ENCODE results near the gene PRKD1.

Gene PRKD1

DNA sequence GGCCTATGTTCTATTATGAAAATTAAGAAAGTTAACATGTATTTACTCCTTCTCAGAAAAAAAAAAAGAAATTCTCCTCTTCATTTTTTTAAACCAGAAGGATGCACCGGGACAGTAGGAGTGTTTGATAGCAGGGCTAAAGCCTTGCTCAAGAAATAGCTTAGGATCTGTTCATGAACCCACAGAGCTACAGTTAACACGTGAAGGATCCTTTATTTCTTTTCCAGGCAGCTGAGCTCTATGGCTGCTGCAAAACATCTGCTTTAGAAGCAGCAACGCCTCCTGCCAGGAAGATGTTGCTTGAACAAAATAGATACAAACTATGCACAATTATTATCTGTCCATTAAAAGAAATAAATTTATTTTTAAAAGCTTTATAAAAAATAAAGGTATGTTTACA lies 254.8 kb downstream of the PRKD1 start:
- Histone ChIP-seq H3K4me3 (ENCODE audit: low read length) (no peak overlapping the region), H3K9me3 (ENCODE audit: control insufficient read depth, low read length) (no peaks in the 10 kb centered on the region), H3K4me1 (ENCODE audit: control insufficient read depth, insufficient read depth, low read length) (no peaks in the 10 kb centered on the region), H3K9ac (ENCODE audit: low read length) (no peak overlapping the region), H3K36me3 (ENCODE audit: control insufficient read depth, insufficient read depth, low read length) (no peaks in the 10 kb centered on the region), H3K27me3 (ENCODE audit: control insufficient read depth, insufficient read depth, low read length) (no peaks in the 10 kb centered on the region)

DNA sequence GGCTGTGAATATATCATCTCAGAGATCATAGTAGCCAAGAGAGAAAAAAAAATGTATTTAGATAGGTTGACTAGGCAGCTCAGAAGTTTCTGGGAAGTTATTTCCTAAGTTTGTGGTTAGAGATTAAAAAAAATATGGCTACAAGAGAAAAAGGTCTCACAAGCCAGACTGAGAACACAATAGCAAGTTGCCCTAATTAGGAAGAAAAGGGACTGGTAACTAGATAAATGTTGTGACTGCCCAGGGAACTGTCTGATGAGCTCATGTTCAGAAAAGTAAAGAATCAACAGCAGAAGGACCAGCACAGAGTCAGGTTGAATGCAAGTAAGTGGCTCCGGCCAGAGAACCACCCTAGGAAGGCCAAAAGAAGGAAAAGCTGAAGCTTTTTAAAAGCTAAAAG lies 256.6 kb downstream of the PRKD1 start:
- no peak overlapping the region for H3K9ac ChIP-seq (ENCODE audit: low read length)
- H3K36me3 ChIP-seq (ENCODE audit: control insufficient read depth, insufficient read depth, low read length): no peaks in the 10 kb centered on the region
- no peak overlapping the region for H3K4me3 ChIP-seq (ENCODE audit: low read length)
- no peaks in the 10 kb centered on the region for H3K4me1 ChIP-seq (ENCODE audit: control insufficient read depth, insufficient read depth, low read length)
- H3K27me3 ChIP-seq (ENCODE audit: control insufficient read depth, insufficient read depth, low read length): no peaks in the 10 kb centered on the region
- H3K9me3 ChIP-seq (ENCODE audit: control insufficient read depth, low read length): no peaks in the 10 kb centered on the region

DNA sequence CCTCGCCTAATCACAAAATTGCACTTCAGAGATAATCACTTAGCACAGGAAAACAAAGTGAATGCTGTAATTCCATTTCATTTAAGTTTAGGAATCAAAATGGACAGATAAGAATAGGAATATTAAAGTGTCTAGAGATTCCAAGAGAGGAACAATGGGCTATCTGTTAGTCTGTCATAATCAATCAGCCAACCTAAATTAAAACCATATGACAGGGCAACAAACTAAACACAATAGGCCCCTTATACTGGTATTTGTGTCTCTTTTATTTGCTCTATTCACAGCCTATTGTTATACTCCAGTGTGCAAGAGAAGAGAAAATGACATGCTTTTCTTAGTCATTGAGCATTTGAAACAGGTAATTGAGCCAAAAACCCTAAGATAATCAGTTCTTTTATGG lies 259.4 kb downstream of the PRKD1 start:
- Histone ChIP-seq H3K4me1 (ENCODE audit: control insufficient read depth, insufficient read depth, low read length) (no peaks in the 10 kb centered on the region), H3K9me3 (ENCODE audit: control insufficient read depth, low read length) (no peaks in the 10 kb centered on the region), H3K27me3 (ENCODE audit: control insufficient read depth, insufficient read depth, low read length) (no peaks in the 10 kb centered on the region), H3K4me3 (ENCODE audit: low read length) (no peak overlapping the region), H3K36me3 (ENCODE audit: control insufficient read depth, insufficient read depth, low read length) (no peaks in the 10 kb centered on the region), H3K9ac (ENCODE audit: low read length) (no peak overlapping the region)

DNA sequence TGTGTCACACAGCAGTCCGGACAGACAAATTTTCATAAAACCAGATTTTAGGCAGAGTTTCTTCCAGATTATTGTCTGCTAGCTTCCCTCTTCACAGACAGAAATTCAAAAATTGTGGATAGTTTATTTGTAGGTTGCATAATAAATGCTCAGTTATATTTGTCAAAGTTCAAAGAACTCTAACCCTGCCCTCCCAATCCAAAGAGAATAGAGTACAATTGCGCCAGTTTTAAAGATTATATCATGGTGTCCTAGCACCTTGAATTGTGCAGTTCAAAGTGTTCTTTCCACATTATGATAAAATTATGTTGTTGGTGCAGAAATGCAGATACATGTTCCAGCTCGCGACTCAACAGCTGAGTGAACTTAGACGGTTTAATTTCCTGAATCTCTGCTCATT lies 263.1 kb downstream of the PRKD1 start:
- H3K27me3 ChIP-seq (ENCODE audit: control insufficient read depth, insufficient read depth, low read length): no peaks in the 10 kb centered on the region
- no peaks in the 10 kb centered on the region for H3K9me3 ChIP-seq (ENCODE audit: control insufficient read depth, low read length)
- H3K4me3 ChIP-seq (ENCODE audit: low read length): no peak overlapping the region
- no peaks in the 10 kb centered on the region for H3K36me3 ChIP-seq (ENCODE audit: control insufficient read depth, insufficient read depth, low read length)
- no peak overlapping the region for H3K9ac ChIP-seq (ENCODE audit: low read length)
- no peaks in the 10 kb centered on the region for H3K4me1 ChIP-seq (ENCODE audit: control insufficient read depth, insufficient read depth, low read length)

DNA sequence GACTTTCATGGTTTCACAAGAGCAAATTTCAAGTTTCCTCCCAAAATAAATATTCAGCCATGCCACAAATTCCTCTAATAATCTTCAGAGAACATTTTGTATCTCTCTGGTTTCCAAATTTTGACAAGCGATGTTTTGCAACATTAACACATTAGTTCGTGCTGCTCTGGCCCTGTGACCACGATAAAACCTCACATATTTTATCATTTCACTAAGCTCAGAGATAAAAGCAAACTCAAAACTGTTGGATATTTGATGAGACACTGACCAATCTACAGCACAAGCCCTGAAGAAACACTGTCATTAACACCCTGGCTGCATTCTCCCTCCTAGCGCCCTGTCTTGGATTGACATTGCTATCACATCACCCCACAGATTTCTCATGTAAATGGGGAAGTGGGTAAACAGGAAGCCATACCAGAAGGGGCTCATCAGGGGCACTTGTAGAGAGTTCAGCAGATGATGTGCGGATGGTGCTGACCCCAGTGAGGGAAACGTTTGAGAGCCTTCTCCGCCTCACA lies 264.3 kb downstream of the PRKD1 start:
- no peaks in the 10 kb centered on the region for H3K9me3 ChIP-seq (ENCODE audit: control insufficient read depth, low read length)
- H3K9ac ChIP-seq (ENCODE audit: low read length): no peak overlapping the region
- no peaks in the 10 kb centered on the region for H3K4me1 ChIP-seq (ENCODE audit: control insufficient read depth, insufficient read depth, low read length)
- no peaks in the 10 kb centered on the region for H3K36me3 ChIP-seq (ENCODE audit: control insufficient read depth, insufficient read depth, low read length)
- H3K4me3 ChIP-seq (ENCODE audit: low read length): no peak overlapping the region
- no peaks in the 10 kb centered on the region for H3K27me3 ChIP-seq (ENCODE audit: control insufficient read depth, insufficient read depth, low read length)

DNA sequence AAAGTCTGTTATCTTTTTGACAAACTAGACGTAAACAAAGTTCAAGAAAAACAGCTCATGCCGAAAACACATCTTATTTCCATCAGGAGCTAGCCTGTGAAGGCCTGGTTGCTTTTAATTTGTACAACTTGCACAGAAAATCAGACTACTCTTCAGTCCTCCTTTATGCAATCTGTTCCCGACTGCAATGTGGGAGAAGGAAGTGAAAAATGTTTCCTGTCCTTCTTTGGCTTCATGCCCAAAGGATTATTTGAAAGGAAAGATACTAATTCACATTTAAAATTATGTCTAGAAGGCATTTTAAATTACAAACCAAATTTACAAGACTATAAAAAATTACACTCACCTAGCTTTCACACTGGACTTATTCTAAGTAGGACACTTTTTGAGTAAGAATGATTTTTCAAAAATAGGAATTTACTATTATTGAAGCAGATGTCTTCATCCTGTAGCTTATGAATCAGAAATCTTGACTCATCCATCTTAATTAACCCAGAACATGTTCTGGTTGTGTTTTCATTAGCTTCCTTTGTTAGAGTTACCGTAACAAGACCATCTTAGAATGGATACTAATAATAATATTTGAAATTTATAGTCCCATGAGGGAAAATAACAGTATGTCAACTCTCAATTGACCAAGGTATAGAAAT lies 272.6 kb downstream of the PRKD1 start:
- no peaks in the 10 kb centered on the region for H3K36me3 ChIP-seq (ENCODE audit: control insufficient read depth, insufficient read depth, low read length)
- H3K4me3 ChIP-seq (ENCODE audit: low read length): no peak overlapping the region
- H3K27me3 ChIP-seq (ENCODE audit: control insufficient read depth, insufficient read depth, low read length): no peaks in the 10 kb centered on the region
- H3K9me3 ChIP-seq (ENCODE audit: control insufficient read depth, low read length): no peaks in the 10 kb centered on the region
- H3K9ac ChIP-seq (ENCODE audit: low read length): no peak overlapping the region
- no peaks in the 10 kb centered on the region for H3K4me1 ChIP-seq (ENCODE audit: control insufficient read depth, insufficient read depth, low read length)

DNA sequence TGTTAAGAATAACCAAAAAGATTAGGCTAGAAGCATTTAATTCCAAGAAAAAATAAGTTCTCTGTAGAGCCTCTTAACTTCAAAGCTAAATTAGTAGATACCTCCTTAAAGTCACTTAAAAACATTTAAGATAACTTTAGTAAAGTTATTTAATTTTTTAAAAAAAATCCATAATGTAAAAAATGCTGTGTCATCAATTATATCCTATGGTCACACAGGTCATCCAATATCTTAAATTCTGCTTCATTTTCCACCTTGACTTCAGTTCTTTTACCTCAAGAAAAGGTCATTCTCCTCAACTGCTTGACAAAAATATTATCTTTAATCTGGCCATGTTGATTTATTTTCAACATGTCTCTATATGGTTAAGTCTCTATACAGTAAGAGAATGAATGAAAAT lies 274.3 kb downstream of the PRKD1 start:
- no peaks in the 10 kb centered on the region for H3K27me3 ChIP-seq (ENCODE audit: control insufficient read depth, insufficient read depth, low read length)
- H3K4me1 ChIP-seq (ENCODE audit: control insufficient read depth, insufficient read depth, low read length): no peaks in the 10 kb centered on the region
- H3K4me3 ChIP-seq (ENCODE audit: low read length): no peak overlapping the region
- no peak overlapping the region for H3K9ac ChIP-seq (ENCODE audit: low read length)
- no peaks in the 10 kb centered on the region for H3K36me3 ChIP-seq (ENCODE audit: control insufficient read depth, insufficient read depth, low read length)
- no peaks in the 10 kb centered on the region for H3K9me3 ChIP-seq (ENCODE audit: control insufficient read depth, low read length)

DNA sequence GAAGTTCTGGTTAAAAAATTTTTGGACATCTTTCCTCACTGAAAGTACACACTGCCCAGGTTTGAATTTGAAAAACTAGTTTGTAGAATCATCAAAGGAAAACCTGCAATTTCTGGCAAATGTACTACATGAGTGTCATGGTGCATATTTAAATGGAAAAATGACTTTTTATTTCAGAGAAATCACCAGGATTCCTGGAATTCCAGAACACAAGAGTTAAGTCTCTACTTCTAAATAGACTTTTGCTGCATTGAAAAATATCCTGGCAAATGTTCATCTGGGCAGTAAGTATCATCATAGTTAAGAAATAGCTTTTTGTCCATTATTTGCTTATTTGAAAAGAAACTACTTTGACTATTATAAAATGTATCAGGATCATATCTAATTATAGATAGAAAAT lies 275.1 kb downstream of the PRKD1 start:
- Histone ChIP-seq H3K9ac (ENCODE audit: low read length) (no peak overlapping the region), H3K4me1 (ENCODE audit: control insufficient read depth, insufficient read depth, low read length) (no peaks in the 10 kb centered on the region), H3K4me3 (ENCODE audit: low read length) (no peak overlapping the region), H3K36me3 (ENCODE audit: control insufficient read depth, insufficient read depth, low read length) (no peaks in the 10 kb centered on the region), H3K9me3 (ENCODE audit: control insufficient read depth, low read length) (no peaks in the 10 kb centered on the region), H3K27me3 (ENCODE audit: control insufficient read depth, insufficient read depth, low read length) (no peaks in the 10 kb centered on the region)

DNA sequence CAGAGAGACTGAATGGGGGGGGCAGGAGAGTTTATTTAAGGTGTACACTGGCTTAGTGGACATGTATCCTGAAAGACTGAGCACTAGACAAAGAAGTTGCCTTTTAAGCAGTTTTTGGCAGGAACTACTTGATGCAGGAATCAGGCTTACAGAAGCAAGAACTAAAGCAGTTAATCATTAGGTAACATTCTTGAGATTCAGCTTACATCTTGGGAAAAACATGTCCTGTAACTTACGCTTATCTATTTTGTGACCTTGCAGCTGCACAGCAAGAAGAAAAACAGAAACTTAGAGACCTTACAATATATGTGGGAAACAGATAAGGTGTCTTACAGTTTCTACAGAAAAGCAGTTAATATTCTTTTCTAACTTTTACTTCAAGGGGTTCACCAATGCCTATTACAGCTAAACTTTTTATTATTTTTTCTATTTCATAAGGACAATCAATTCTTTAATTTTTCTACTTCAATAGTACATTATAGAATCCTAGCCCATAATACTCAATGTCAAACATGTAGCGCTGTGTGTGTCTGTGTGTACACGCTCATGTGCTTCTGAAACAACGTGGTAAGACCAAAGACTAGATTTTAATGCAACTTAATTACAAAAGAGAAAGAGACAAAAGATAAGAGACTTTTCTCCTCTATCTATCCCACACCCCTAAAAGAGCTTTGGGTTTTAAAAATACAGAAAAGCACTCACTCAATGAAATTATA lies 276.9 kb downstream of the PRKD1 start:
- H3K4me3 ChIP-seq (ENCODE audit: low read length): no peak overlapping the region
- no peaks in the 10 kb centered on the region for H3K27me3 ChIP-seq (ENCODE audit: control insufficient read depth, insufficient read depth, low read length)
- H3K9ac ChIP-seq (ENCODE audit: low read length): no peak overlapping the region
- no peaks in the 10 kb centered on the region for H3K9me3 ChIP-seq (ENCODE audit: control insufficient read depth, low read length)
- no peaks in the 10 kb centered on the region for H3K36me3 ChIP-seq (ENCODE audit: control insufficient read depth, insufficient read depth, low read length)
- no peaks in the 10 kb centered on the region for H3K4me1 ChIP-seq (ENCODE audit: control insufficient read depth, insufficient read depth, low read length)

DNA sequence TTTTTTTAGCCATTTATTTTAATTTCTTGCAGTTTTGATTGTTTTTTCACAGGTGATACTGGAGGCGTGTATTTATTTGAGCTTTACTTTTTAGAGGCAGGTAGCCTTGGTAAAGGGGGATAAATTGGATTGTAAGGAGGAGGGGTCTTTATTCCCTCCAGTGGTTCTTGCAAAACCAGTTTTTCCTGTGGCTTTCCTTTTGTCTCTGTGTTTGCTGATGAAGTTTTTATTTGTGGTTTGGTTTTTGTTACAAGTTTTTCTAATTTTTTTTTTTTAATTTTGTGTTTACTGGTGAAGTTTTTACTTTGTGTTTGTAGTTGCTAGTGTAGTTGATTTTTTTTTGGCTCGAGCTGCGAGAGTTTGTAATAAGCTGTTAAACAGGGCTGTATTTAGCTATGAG lies 278.5 kb downstream of the PRKD1 start:
- Histone ChIP-seq H3K9me3 (ENCODE audit: control insufficient read depth, low read length) (no peaks in the 10 kb centered on the region), H3K9ac (ENCODE audit: low read length) (no peak overlapping the region), H3K36me3 (ENCODE audit: control insufficient read depth, insufficient read depth, low read length) (no peaks in the 10 kb centered on the region), H3K4me1 (ENCODE audit: control insufficient read depth, insufficient read depth, low read length) (no peaks in the 10 kb centered on the region), H3K27me3 (ENCODE audit: control insufficient read depth, insufficient read depth, low read length) (no peaks in the 10 kb centered on the region), H3K4me3 (ENCODE audit: low read length) (no peak overlapping the region)

DNA sequence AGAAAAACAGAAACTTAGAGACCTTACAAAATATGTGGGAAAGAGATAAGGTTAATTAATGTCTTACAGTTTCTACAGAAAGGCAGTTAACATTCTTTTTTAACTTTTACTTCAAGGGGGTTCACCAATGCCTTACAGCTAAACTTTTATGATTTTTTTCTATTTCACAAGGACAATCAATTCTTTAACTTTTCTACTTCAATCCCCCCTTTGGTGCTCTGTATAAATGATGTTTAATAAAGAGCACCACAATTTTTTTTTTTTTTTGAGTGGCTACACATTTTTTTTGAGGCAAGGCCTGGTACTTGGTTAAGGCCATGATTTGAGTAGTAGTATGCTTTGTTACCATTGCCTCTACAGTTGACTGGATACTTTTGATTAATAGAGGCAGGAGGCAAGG lies 279.6 kb downstream of the PRKD1 start:
- H3K9ac ChIP-seq (ENCODE audit: low read length): no peak overlapping the region
- H3K9me3 ChIP-seq (ENCODE audit: control insufficient read depth, low read length): no peaks in the 10 kb centered on the region
- H3K36me3 ChIP-seq (ENCODE audit: control insufficient read depth, insufficient read depth, low read length): no peaks in the 10 kb centered on the region
- no peaks in the 10 kb centered on the region for H3K4me1 ChIP-seq (ENCODE audit: control insufficient read depth, insufficient read depth, low read length)
- no peaks in the 10 kb centered on the region for H3K27me3 ChIP-seq (ENCODE audit: control insufficient read depth, insufficient read depth, low read length)
- no peak overlapping the region for H3K4me3 ChIP-seq (ENCODE audit: low read length)

DNA sequence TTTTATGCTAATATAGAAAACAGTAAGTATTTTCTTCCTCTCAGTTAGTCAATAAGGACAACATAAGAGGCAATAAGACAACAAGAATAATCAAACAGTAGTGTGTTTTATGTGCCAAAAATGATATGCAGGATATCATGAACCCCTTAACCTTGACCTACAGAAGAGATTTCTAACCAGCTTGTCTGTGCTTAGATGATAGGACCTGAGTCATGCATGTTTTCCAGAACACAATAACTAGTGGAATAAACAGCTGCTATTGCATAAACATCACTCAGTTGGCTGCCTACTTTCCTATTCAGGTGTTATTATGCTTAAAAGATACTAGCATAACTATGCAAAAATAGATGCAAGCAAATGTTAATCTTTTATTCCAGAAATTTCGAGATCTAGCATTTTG lies 282.5 kb downstream of the PRKD1 start:
- H3K4me3 ChIP-seq (ENCODE audit: low read length): no peak overlapping the region
- no peaks in the 10 kb centered on the region for H3K27me3 ChIP-seq (ENCODE audit: control insufficient read depth, insufficient read depth, low read length)
- H3K9ac ChIP-seq (ENCODE audit: low read length): no peak overlapping the region
- H3K4me1 ChIP-seq (ENCODE audit: control insufficient read depth, insufficient read depth, low read length): no peaks in the 10 kb centered on the region
- no peaks in the 10 kb centered on the region for H3K36me3 ChIP-seq (ENCODE audit: control insufficient read depth, insufficient read depth, low read length)
- no peaks in the 10 kb centered on the region for H3K9me3 ChIP-seq (ENCODE audit: control insufficient read depth, low read length)

Measured in mucosa of stomach (tissue), 1 donor.